Fibroblast of the aortic adventitia (primary cell): ENCODE results near the gene GMDS. TPM values are rescaled to one million over a fixed set of nuclear protein-coding genes. Genes with fewer than 3 reads are reported as not detected.

ENCODE experiments used
- DNase-seq: peaks from one replicate; pipeline ENCODE4 v3.0.0-alpha.2; 2010; ENCODE audit warnings: low read depth
- H3K4me3 ChIP-seq: 2 replicates; pipeline ENCODE4 v1.5.1; 2011; ENCODE audit warnings: low read depth, mild to moderate bottlenecking, control low read depth, low read length, moderate library complexity
- CTCF ChIP-seq: IDR thresholded peaks from 2 replicates; pipeline ENCODE4 v1.5.1; 2011; ENCODE audit warnings: mild to moderate bottlenecking, low read length, control low read depth, inconsistent platforms; ENCODE audit not compliant: insufficient read depth
- total RNA-seq: library from RNA; depleted of rRNA; stranded (reverse); fragments of >200 nt; gene quantifications from 2 replicates; pipeline ENCODE4 v1.2.3, GENCODE V29; 2012; ENCODE audit warnings: low replicate concordance

GMDS gene
- total RNA-seq, 1 donor, result 15.9 TPM

- TF ChIP-seq CTCF, result no peak
- no peak for DNase-seq
- no peak overlapping the region for H3K4me3 ChIP-seq
Observed at GRCh38 chr6:1584996-1585668, 660.3 kb downstream of the GMDS start.

- no peak for DNase-seq
- H3K4me3 ChIP-seq, result no peak overlapping the region
- TF ChIP-seq CTCF, result no peak
Observed at GRCh38 chr6:1584146-1584545, 661.3 kb downstream of the GMDS start.

GRCh38 chr6:1581120-1581991 is 664.0 kb downstream of the GMDS start:
- no peak for TF ChIP-seq CTCF
- no peak for DNase-seq
- H3K4me3 ChIP-seq, result no peak overlapping the region

GRCh38 chr6:1580585-1580984 is 664.8 kb downstream of the GMDS start:
- TF ChIP-seq CTCF, result no peak
- no peak overlapping the region for H3K4me3 ChIP-seq
- no peak for DNase-seq

- TF ChIP-seq CTCF, result no peak
- peak; percentile 30 for DNase-seq
- H3K4me3 ChIP-seq, result no peak overlapping the region
Observed at GRCh38 chr6:1580109-1580508, 665.3 kb downstream of the GMDS start.

GRCh38 chr6:1579096-1579495 is 666.3 kb downstream of the GMDS start:
- H3K4me3 ChIP-seq, result no peak overlapping the region
- DNase-seq, result no peak

More at GRCh38 chr6:1579096-1579495, 666.3 kb downstream of the GMDS start:
- no peak for TF ChIP-seq CTCF
